Central memory CD8-positive, alpha-beta T cell (primary cell): ENCODE data around the gene MINDY1.

Source experiments
- ATAC-seq: fragments of 150-1000 bp; cut with Tn5 transposase; replicated peaks from 2 replicates; pipeline ENCODE4 v1.10.0; 2022; ENCODE audit warnings: mild to moderate bottlenecking, moderate FRiP score, moderate number of reproducible peaks; ENCODE audit not compliant: poor library complexity, severe bottlenecking; ENCODE audit errors: extremely low read depth
- DNase-seq, 2 donors: peaks; one replicate each; pipeline ENCODE4 v3.0.0; 2021; ENCODE audit warnings: low spot score in 2 of 2
- H3K27ac Mint-ChIP-seq: one replicate; pipeline ENCODE4 v1.8.0; 2022; ENCODE audit warnings: low read depth, mild to moderate bottlenecking, moderate library complexity, mixed read lengths
- H3K27me3 Mint-ChIP-seq: one replicate; pipeline ENCODE4 v1.8.0; 2022; ENCODE audit warnings: mixed read lengths
- H3K36me3 Mint-ChIP-seq: one replicate; pipeline ENCODE4 v1.8.0; 2022; ENCODE audit warnings: mild to moderate bottlenecking, moderate library complexity, mixed read lengths; ENCODE audit not compliant: insufficient read depth
- H3K4me1 Mint-ChIP-seq: one replicate; pipeline ENCODE4 v1.8.0; 2022; ENCODE audit warnings: mixed read lengths
- H3K4me3 Mint-ChIP-seq: one replicate; pipeline ENCODE4 v1.8.0; 2022; ENCODE audit warnings: mild to moderate bottlenecking, moderate library complexity, mixed read lengths
- H3K9me3 Mint-ChIP-seq: one replicate; pipeline ENCODE4 v1.8.0; 2022; ENCODE audit warnings: mixed read lengths

MINDY1 gene

GRCh38 chr1:150997126-150997872 is 9.4 kb downstream of the MINDY1 start:
- Mint-ChIP-seq H3K27me3 (peaks cover 10% of the 10 kb centered on the region), H3K27ac (no peak overlapping the region), H3K9me3 (no peaks in the 10 kb centered on the region), H3K4me3 (no peak overlapping the region), H3K36me3 (peaks cover 5% of the 10 kb centered on the region), H3K4me1 (peaks cover under 1% of the 10 kb centered on the region)
- no peak for DNase-seq
- ATAC-seq: no peak

GRCh38 chr1:150995896-150996295 is 10.8 kb downstream of the MINDY1 start:
- Mint-ChIP-seq H3K4me3 (peak overlapping the region; percentile 44), H3K36me3 (peaks cover 5% of the 10 kb centered on the region), H3K27me3 (peaks cover 8% of the 10 kb centered on the region), H3K9me3 (no peaks in the 10 kb centered on the region), H3K4me1 (no peaks in the 10 kb centered on the region), H3K27ac (no peak overlapping the region)
- DNase-seq (peak in 1 of 2 donors; percentile 19), ATAC-seq (no peak)

GRCh38 chr1:150995460-150995859 is 11.2 kb downstream of the MINDY1 start:
- Mint-ChIP-seq H3K4me3 (peak overlapping the region; percentile 44), H3K4me1 (no peaks in the 10 kb centered on the region), H3K27ac (no peak overlapping the region), H3K36me3 (peaks cover 3% of the 10 kb centered on the region), H3K27me3 (peaks cover 4% of the 10 kb centered on the region), H3K9me3 (no peaks in the 10 kb centered on the region)
- no peak for DNase-seq
- ATAC-seq: no peak

- Mint-ChIP-seq H3K9me3 (no peaks in the 10 kb centered on the region), H3K4me3 (no peak overlapping the region), H3K27me3 (no peaks in the 10 kb centered on the region), H3K27ac (no peak overlapping the region), H3K4me1 (no peaks in the 10 kb centered on the region), H3K36me3 (peaks cover 3% of the 10 kb centered on the region)
- DNase-seq (no peak), ATAC-seq (no peak)
Observed at GRCh38 chr1:150994248-150994647, 12.5 kb downstream of the MINDY1 start.

- H3K27ac Mint-ChIP-seq: no peak overlapping the region
Observed at GRCh38 chr1:150992626-150993025, 14.1 kb downstream of the MINDY1 start.

GRCh38 chr1:150987924-150988323 is 18.8 kb downstream of the MINDY1 start:
- no peaks in the 10 kb centered on the region for H3K36me3 Mint-ChIP-seq
- no peaks in the 10 kb centered on the region for H3K4me1 Mint-ChIP-seq
- no peaks in the 10 kb centered on the region for H3K9me3 Mint-ChIP-seq
- DNase-seq (no peak), ATAC-seq (no peak)
- no peak overlapping the region for H3K27ac Mint-ChIP-seq
- H3K27me3 Mint-ChIP-seq: no peaks in the 10 kb centered on the region
- H3K4me3 Mint-ChIP-seq: no peak overlapping the region

More at GRCh38 chr1:150992626-150993025, 14.1 kb downstream of the MINDY1 start:
- Mint-ChIP-seq H3K4me1 (no peaks in the 10 kb centered on the region), H3K9me3 (no peaks in the 10 kb centered on the region), H3K27me3 (no peaks in the 10 kb centered on the region), H3K36me3 (peaks cover 3% of the 10 kb centered on the region), H3K4me3 (no peak overlapping the region)
- DNase-seq: no peak
- ATAC-seq: no peak

GRCh38 chr1:150985179-150985825 is 21.4 kb downstream of the MINDY1 start:
- DNase-seq (no peak), ATAC-seq (no peak)
- Mint-ChIP-seq H3K9me3 (no peaks in the 10 kb centered on the region), H3K27ac (no peak overlapping the region), H3K4me1 (no peaks in the 10 kb centered on the region), H3K4me3 (no peak overlapping the region), H3K27me3 (no peaks in the 10 kb centered on the region), H3K36me3 (no peaks in the 10 kb centered on the region)

GRCh38 chr1:150981805-150982712 is 24.6 kb downstream of the MINDY1 start, which contains the start of gene ANXA9:
ANXA9 (plus strand) TSS chr1:150982292; CDS start chr1:150983106, 814 bp downstream.
- H3K4me1 Mint-ChIP-seq: peaks cover 8% of the 10 kb centered on the region
- no peak for ATAC-seq
- no peak within 1 kb of the TSS for H3K27ac Mint-ChIP-seq
- no peaks in the 10 kb centered on the region for H3K36me3 Mint-ChIP-seq
- no peak for DNase-seq
- H3K4me3 Mint-ChIP-seq: no peak within 1 kb of the TSS
- H3K27me3 Mint-ChIP-seq: no peaks in the 10 kb centered on the region
- H3K9me3 Mint-ChIP-seq: no peaks in the 10 kb centered on the region

- no peaks in the 10 kb centered on the region for H3K36me3 Mint-ChIP-seq
- no peak overlapping the region for H3K4me3 Mint-ChIP-seq
- no peak for ATAC-seq
- peaks cover 16% of the 10 kb centered on the region for H3K4me1 Mint-ChIP-seq
- no peak for DNase-seq
- no peaks in the 10 kb centered on the region for H3K27me3 Mint-ChIP-seq
- no peaks in the 10 kb centered on the region for H3K9me3 Mint-ChIP-seq
- no peak overlapping the region for H3K27ac Mint-ChIP-seq
Observed at GRCh38 chr1:150981177-150981804, 25.4 kb downstream of the MINDY1 start.

GRCh38 chr1:150979092-150980056 is 27.3 kb downstream of the MINDY1 start:
- DNase-seq (peak; percentile 84 to 89), ATAC-seq (peak; percentile 30)
- Mint-ChIP-seq H3K27ac (no peak overlapping the region), H3K4me3 (peak overlapping the region; percentile 11), H3K9me3 (no peaks in the 10 kb centered on the region), H3K4me1 (peaks cover 17% of the 10 kb centered on the region), H3K27me3 (no peaks in the 10 kb centered on the region), H3K36me3 (peaks cover 5% of the 10 kb centered on the region)

GRCh38 chr1:150976879-150977694 is 29.6 kb downstream of the MINDY1 start:
- no peaks in the 10 kb centered on the region for H3K27me3 Mint-ChIP-seq
- peak overlapping the region; percentile 87 for H3K4me3 Mint-ChIP-seq
- peaks cover 11% of the 10 kb centered on the region for H3K36me3 Mint-ChIP-seq
- peak; percentile 38 to 63 for DNase-seq
- peaks cover 35% of the 10 kb centered on the region for H3K4me1 Mint-ChIP-seq
- H3K9me3 Mint-ChIP-seq: no peaks in the 10 kb centered on the region
- peak overlapping the region; percentile 78 for H3K27ac Mint-ChIP-seq
- ATAC-seq: peak; percentile 8
